A549 (cell line): ENCODE results near the gene EPHB6. TPM values are rescaled to one million over a fixed set of nuclear protein-coding genes. Genes with fewer than 3 reads are reported as not detected.

Source experiments
- ATAC-seq, 2 experiments: fragments of 200-7000 bp in 1 of 2; fragments of >200 bp in 1 of 2; cut with Nextera tagmentation in 1 of 2; cut with Tn5 transposase in 1 of 2; 3 replicates each; pipeline versions ENCODE4 v1.8.0 to v1.9.1; 2018 to 2020; ENCODE audit warnings: mild to moderate bottlenecking in 1 of 2, moderate library complexity in 1 of 2
- CTCF ChIA-PET: fragments of 300-600 bp; sonication (Branson Sonifier 250); formaldehyde crosslinking; extraction: SDS; loops from one replicate; lab custom pipeline; 2021; ENCODE audit warnings: antibody characterized with exemption, inconsistent platforms; lab: Yijun Ruan, JAX
- POLR2A ChIA-PET: fragments of 350-600 bp; formaldehyde crosslinking; extraction: SDS; loops from one replicate; lab custom pipeline; 2021; ENCODE audit warnings: antibody characterized with exemption, inconsistent platforms; lab: Yijun Ruan, JAX
- DNase-seq, 2 experiments: peaks; one replicate each; pipeline versions ENCODE4 v3.0.0 to v3.0.0-alpha.2; 2011 to 2016; ENCODE audit warnings: low read depth in 1 of 2, low spot score in 1 of 2
- FAIRE-seq: peaks from 2 replicates; lab custom pipeline; 2011; peaks lifted over from hg19 to GRCh38; lab: Jason Lieb, UNC
- H3K27ac ChIP-seq, 2 experiments: fragments of >200 bp; sonication (Bioruptor Twin); formaldehyde crosslinking; 3 replicates each; pipeline ENCODE4 v1.5.1; 2016 to 2017
- H3K4me1 ChIP-seq: fragments of >200 bp; sonication (Bioruptor Twin); formaldehyde crosslinking; 3 replicates; pipeline ENCODE4 v1.6.1; 2016
- H3K4me2 ChIP-seq: fragments of >200 bp; sonication (Bioruptor Twin); formaldehyde crosslinking; 3 replicates; pipeline ENCODE4 v1.6.1; 2016
- H3K4me3 ChIP-seq: fragments of >200 bp; sonication (Bioruptor Twin); formaldehyde crosslinking; 3 replicates; pipeline ENCODE4 v1.5.1; 2016
- H3K9me3 ChIP-seq: fragments of >200 bp; sonication (Bioruptor Twin); formaldehyde crosslinking; 3 replicates; pipeline ENCODE4 v1.6.1; 2016
- BCL3 ChIP-seq: fragments of >200 bp; sonication (Bioruptor Twin); formaldehyde crosslinking; IDR thresholded peaks from 3 replicates; pipeline ENCODE4 v1.6.1; 2016
- CBX2 ChIP-seq: fragments of 200-600 bp; sonication (generic); IDR thresholded peaks from 2 replicates; pipeline ENCODE4 v1.6.1; 2016; ENCODE audit warnings: low read depth, mild to moderate bottlenecking, borderline replicate concordance
- CBX8 ChIP-seq: fragments of 200-600 bp; sonication (generic); IDR thresholded peaks from 2 replicates; pipeline ENCODE4 v1.6.1; 2016
- CHD2 ChIP-seq: fragments of 150-350 bp; IDR thresholded peaks from 2 replicates; pipeline ENCODE4 v1.6.1; 2014; ENCODE audit warnings: low read length; ENCODE audit not compliant: partially characterized antibody
- EP300 ChIP-seq, 2 experiments: fragments of >200 bp; sonication (Bioruptor Twin); formaldehyde crosslinking; IDR thresholded peaks; 2 replicates in 1 of 2; 3 replicates in 1 of 2; pipeline ENCODE4 v1.6.1; 2016 to 2017
- FOSB ChIP-seq: fragments of 250-450 bp; sonication (Bioruptor Pico); IDR thresholded peaks from 2 replicates; pipeline ENCODE4 v1.5.0; 2020; ENCODE audit warnings: mild to moderate bottlenecking, moderate library complexity
- FOSL2 ChIP-seq, 2 experiments: fragments of 450-650 bp in 1 of 2; fragments of >200 bp in 1 of 2; sonication (Bioruptor Twin) in 1 of 2; formaldehyde crosslinking; IDR thresholded peaks; 2 replicates each; pipeline versions ENCODE4 v1.5.0 to v1.6.1; 2016 to 2020; ENCODE audit warnings: mild to moderate bottlenecking in 1 of 2, moderate library complexity in 1 of 2
- HOXB13 ChIP-seq: fragments of 250-450 bp; sonication (Bioruptor Pico); IDR thresholded peaks from 2 replicates; pipeline ENCODE4 v1.5.0; 2020; ENCODE audit warnings: low read depth, mild to moderate bottlenecking, moderate library complexity
- JUN ChIP-seq, 2 experiments: fragments of >200 bp; sonication (Bioruptor Twin); formaldehyde crosslinking; IDR thresholded peaks; 2 replicates in 1 of 2; 3 replicates in 1 of 2; pipeline ENCODE4 v1.6.1; 2016 to 2017
- MAFK ChIP-seq: fragments of 450-650 bp; IDR thresholded peaks from 2 replicates; pipeline ENCODE4 v1.6.1; 2014; ENCODE audit not compliant: partially characterized antibody
- NR3C1 ChIP-seq: fragments of >200 bp; sonication (Bioruptor Twin); formaldehyde crosslinking; IDR thresholded peaks from 3 replicates; pipeline ENCODE4 v1.6.1; 2017
- PBX3 ChIP-seq: IDR thresholded peaks from 2 replicates; pipeline ENCODE4 v1.6.1; 2012
- POLR2A ChIP-seq: IDR thresholded peaks from 2 replicates; pipeline ENCODE4 v1.6.1; 2012; ENCODE audit warnings: mild to moderate bottlenecking, low read length
- RAD21 ChIP-seq, 2 experiments: fragments of >200 bp in 1 of 2; sonication (Bioruptor Twin) in 1 of 2; formaldehyde crosslinking in 1 of 2; IDR thresholded peaks in 1 of 2; conservative IDR thresholded peaks in 1 of 2; 2 replicates in 1 of 2; 3 replicates in 1 of 2; pipeline ENCODE4 v1.6.1; 2012 to 2018; ENCODE audit warnings: inconsistent platforms in 1 of 2
- RARB ChIP-seq: fragments of 250-450 bp; sonication (Bioruptor Pico); IDR thresholded peaks from 2 replicates; pipeline ENCODE4 v1.8.0; 2021; ENCODE audit warnings: mild to moderate bottlenecking, moderate library complexity
- SMC3 ChIP-seq: fragments of >200 bp; sonication (Bioruptor Twin); formaldehyde crosslinking; IDR thresholded peaks from 3 replicates; pipeline ENCODE4 v1.6.1; 2018; ENCODE audit warnings: inconsistent platforms
- USF2 ChIP-seq: fragments of 450-650 bp; IDR thresholded peaks from 2 replicates; pipeline ENCODE4 v1.6.1; 2014; ENCODE audit warnings: antibody characterized with exemption
- ZNF302 ChIP-seq: fragments of 250-450 bp; sonication (Bioruptor Pico); IDR thresholded peaks from 2 replicates; pipeline ENCODE4 v1.9.0; 2021; ENCODE audit warnings: inconsistent platforms, mild to moderate bottlenecking, moderate library complexity
- WGBS: methylation state at CpG from one replicate; pipeline ENCODE4 v1.1.6; 2017; ENCODE audit errors: missing lambda C conversion rate; 5-methylcytosine and 5-hydroxymethylcytosine counted together
- polyA plus RNA-seq, 4 experiments: library from polyadenylated mRNA; depleted of rRNA in 3 of 4; stranded (reverse); fragments of >200 nt; fragmentation: RNase III in 1 of 4; extraction: RNeasy Plus Mini Kit Qiagen cat#74134 plus additional on column Dnase treatment in 1 of 4; gene quantifications; 2 replicates in 3 of 4; 3 replicates in 1 of 4; pipeline ENCODE4 v1.2.3, GENCODE V29; 2011 to 2017
- TF ChIP-seq, protein P1 (sequence below): fragments of 250-450 bp; sonication (Bioruptor Pico); IDR thresholded peaks from 2 replicates; pipeline ENCODE4 v1.5.0; 2021; ENCODE audit warnings: mild to moderate bottlenecking, moderate library complexity, borderline replicate concordance

The EPHB6 gene
- polyA plus RNA-seq, 2 of the 4 experiments (the other 2 are of a cell fraction), result 0.26 to 0.37 TPM

GRCh38 chr7:142894985-142895593 is 40.2 kb downstream of the EPHB6 start (continued):
- TF ChIP-seq PBX3 (no peak), EP300 (IDR thresholded peaks at IDR 0.05) (no peak), ZNF302 (CRISPR knock-in tag) (no peak), MAFK (no peak)
- TF ChIP-seq, protein P1, sequence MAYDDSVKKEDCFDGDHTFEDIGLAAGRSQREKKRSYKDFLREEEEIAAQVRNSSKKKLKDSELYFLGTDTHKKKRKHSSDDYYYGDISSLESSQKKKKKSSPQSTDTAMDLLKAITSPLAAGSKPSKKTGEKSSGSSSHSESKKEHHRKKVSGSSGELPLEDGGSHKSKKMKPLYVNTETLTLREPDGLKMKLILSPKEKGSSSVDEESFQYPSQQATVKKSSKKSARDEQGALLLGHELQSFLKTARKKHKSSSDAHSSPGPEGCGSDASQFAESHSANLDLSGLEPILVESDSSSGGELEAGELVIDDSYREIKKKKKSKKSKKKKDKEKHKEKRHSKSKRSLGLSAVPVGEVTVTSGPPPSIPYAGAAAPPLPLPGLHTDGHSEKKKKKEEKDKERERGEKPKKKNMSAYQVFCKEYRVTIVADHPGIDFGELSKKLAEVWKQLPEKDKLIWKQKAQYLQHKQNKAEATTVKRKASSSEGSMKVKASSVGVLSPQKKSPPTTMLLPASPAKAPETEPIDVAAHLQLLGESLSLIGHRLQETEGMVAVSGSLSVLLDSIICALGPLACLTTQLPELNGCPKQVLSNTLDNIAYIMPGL (CRISPR knock-in tag), result no peak

- FAIRE-seq (no peak), DNase-seq (no peak), ATAC-seq (no peak)
- H3K4me2 ChIP-seq, result no peak overlapping the region
- WGBS, result 34% methylated on average over 3 of the region's 3 CpGs
- no peak overlapping the region for H3K27ac ChIP-seq
- no peaks in the 10 kb centered on the region for H3K9me3 ChIP-seq
- H3K4me1 ChIP-seq, result no peaks in the 10 kb centered on the region
- CTCF ChIA-PET, result interaction anchor here (1.8 kb wide), 1 partner anchor 17 kb away, joined by 3 read pairs; no protein-coding TSS in a partner anchor
- no peak overlapping the region for H3K4me3 ChIP-seq
- POLR2A ChIA-PET, result no interaction called here
- TF ChIP-seq SMC3, result no peak
- no peak for TF ChIP-seq RARB
- TF ChIP-seq JUN (IDR thresholded peaks at IDR 0.05), result no peak
- no peak for TF ChIP-seq FOSB (CRISPR knock-in tag)
- TF ChIP-seq BCL3, result no peak
- TF ChIP-seq ZNF302 (CRISPR knock-in tag), result no peak
- TF ChIP-seq CBX2, result no peak
- TF ChIP-seq MAFK, result no peak
- TF ChIP-seq RAD21 (conservative IDR thresholded peaks at IDR 0.05 in 1 of 2, IDR thresholded peaks at IDR 0.05 in 1 of 2), result no peak
- no peak for TF ChIP-seq POLR2A
- TF ChIP-seq FOSL2 (IDR thresholded peaks at IDR 0.05), result no peak
- no peak for TF ChIP-seq FOSL2 (CRISPR knock-in tag; IDR thresholded peaks at IDR 0.05)
- TF ChIP-seq USF2, result no peak
- no peak for TF ChIP-seq CBX8
- no peak for TF ChIP-seq CHD2
- TF ChIP-seq NR3C1, result no peak
These were observed 41.3 kb downstream of the EPHB6 start for GRCh38 chr7:142896151-142896550.

DNA sequence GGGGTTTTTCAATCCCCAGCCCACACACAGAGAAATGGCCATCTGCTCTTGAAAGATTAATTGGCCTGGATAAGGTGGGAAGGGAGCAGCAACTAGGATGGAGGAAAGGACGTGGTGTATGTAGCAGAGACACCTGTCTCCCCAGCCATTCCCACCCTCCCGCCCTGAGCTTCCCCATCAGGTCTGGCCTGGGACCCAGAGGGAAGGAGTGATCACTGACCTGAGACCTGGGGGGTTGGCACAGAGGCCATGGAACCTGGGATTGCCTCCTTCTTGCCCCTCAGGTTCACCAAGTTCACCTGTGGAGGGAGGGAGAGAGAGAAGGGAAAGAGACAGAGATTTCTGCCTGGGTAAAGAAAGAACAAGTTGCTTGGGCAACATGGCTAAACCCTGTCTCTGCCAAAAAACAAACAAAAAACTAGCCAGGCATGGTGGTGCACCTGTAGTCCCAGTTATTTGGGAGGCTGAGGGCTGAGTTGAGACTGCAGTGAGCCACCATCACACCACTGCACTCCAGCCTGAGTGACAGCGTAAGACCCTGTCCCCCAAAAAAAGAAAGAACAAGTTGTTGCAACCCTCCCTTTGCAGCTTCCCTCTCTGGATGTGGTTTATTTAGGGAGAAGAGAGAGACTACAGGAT is 42.0 kb downstream of the EPHB6 start:
- ChIA-PET POLR2A (no interaction called here), CTCF (no interaction called here)
- no peak for FAIRE-seq

More for the DNA sequence above, 42.0 kb downstream of the EPHB6 start:
- no peaks in the 10 kb centered on the region for H3K9me3 ChIP-seq
- WGBS, result 43% methylated on average over 3 of the region's 3 CpGs
- H3K27ac ChIP-seq, result no peak overlapping the region
- ATAC-seq (no peak), DNase-seq (no peak)
- no peak overlapping the region for H3K4me3 ChIP-seq
- no peaks in the 10 kb centered on the region for H3K4me1 ChIP-seq
- H3K4me2 ChIP-seq, result no peak overlapping the region
- no peak for TF ChIP-seq HOXB13 (CRISPR knock-in tag)
